ENCODE measurements around the gene KCNE3.

Gene KCNE3

GRCh38 chr11:74471668-74472429, 4.5 kb upstream of the KCNE3 start:
- no peak for DNase-seq

- no peak for DNase-seq
Measured at GRCh38 chr11:74471037-74471436, 3.7 kb upstream of the KCNE3 start.

- no peak for DNase-seq
Measured at GRCh38 chr11:74470526-74470925, 3.2 kb upstream of the KCNE3 start.

DNA sequence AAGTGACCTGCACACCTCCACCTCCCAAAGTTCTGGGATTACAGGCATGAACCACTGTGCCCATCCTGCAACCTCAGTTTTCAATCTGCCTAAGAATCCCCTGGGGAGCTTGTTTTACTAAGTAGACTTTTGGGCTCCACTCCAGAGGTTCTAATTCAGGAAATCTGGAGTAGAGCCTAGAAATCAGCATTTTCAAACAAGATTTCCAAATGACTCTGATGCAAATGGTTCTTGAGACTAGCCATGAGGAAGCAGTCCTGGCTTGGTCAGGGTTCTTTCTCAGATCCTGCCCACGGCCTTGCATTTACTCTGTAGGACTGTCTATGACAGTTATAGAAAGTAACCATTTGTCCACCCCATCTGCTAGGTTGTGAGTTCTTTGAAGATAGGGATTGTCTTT, 1.6 kb upstream of the KCNE3 start:
- no peak for DNase-seq

DNA sequence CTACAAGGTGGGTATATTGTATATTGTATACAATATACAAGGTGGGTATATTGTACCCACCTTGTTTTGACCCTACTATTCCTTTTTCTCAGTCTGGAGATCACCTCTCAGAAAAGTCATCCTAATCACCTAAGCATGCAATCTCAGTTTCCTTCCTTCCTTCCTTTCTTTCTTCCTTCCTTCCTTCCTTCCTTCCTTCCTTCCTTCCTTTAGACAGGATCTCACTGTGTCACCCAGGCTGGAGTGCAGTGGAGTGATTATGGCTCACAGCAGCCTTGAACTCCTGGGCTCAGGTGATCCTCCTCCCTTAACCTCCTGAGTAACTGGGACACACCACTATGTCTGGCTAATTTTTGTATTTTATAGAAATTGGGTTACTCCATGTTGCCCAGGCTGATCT, 1.2 kb upstream of the KCNE3 start:
- no peak for DNase-seq

DNA sequence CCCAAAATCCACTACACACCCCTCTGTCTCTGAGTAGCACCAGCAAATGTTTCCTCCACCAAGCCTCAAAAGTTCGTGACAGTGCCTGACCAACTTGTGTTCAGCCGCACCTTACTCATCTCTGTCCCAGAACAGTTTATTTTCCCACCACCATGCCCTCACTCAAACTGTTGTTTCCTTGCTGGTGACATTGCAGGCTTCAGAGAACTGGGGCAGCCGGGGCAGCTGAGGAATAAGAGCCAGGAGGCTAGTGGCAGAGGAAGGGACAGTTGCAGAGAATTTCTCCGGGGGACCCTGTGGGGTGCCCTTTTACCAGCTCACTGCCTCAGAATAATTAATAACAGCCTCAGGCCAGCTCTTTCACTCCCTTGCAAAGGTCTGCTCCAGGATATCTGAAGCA, 709 bp upstream of the KCNE3 start:
- DNase-seq = no peak

DNA sequence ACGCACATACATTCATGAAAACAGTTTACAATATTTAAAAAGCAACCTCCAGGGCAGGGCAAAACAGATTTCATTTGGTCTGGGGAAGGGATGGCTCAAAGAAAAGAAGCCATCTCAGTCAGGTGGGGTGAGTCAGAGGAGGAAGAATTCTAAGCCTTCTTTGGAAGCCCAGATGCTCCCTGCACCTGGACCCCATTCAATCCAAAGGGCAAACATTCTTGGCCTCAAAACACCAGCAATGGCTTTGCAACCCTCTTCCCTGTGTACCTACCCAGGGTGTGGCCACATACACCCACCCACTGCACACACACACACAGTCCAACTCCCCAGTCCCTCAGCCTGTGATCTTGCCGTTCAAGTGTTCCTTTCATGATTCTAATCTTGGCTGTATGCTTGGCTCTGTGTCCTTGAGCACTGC, 2.0 kb downstream of the KCNE3 start:
- DNase-seq = no peak

GRCh38 chr11:74464746-74465145, 2.6 kb downstream of the KCNE3 start:
- DNase-seq = no peak

GRCh38 chr11:74463216-74463615, 4.1 kb downstream of the KCNE3 start:
- no peak for DNase-seq

GRCh38 chr11:74462631-74463030, 4.7 kb downstream of the KCNE3 start:
- DNase-seq = no peak

- DNase-seq = no peak
Measured at GRCh38 chr11:74462009-74462408, 5.3 kb downstream of the KCNE3 start.

- DNase-seq = peak; percentile 52
Measured at GRCh38 chr11:74460481-74461154, 6.7 kb downstream of the KCNE3 start.

DNA sequence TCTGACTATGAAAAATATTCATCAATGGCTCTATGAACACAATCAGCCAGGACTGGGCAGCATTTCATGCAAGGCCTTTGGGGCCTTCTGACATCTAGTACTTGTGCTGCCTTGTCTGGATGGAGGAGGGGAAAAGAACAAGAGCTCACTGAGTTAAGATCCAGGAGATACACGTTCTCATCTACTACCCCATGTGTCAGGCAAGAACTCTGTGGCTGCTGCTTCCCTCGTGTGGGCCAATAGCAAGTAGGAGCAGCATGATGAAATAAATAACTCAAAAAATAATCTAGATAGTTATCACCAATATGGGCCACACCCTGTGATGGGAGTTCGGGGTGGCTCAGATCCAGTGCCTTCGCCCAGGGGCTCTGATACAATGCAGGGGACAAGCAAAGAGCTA, 7.3 kb downstream of the KCNE3 start:
- DNase-seq = no peak

GRCh38 chr11:74459584-74459983, 7.8 kb downstream of the KCNE3 start:
- no peak for DNase-seq

GRCh38 chr11:74457356-74457755, 10.0 kb downstream of the KCNE3 start:
- DNase-seq = no peak

GRCh38 chr11:74453373-74453975, 13.9 kb downstream of the KCNE3 start:
- peak; percentile 61 for DNase-seq

DNA sequence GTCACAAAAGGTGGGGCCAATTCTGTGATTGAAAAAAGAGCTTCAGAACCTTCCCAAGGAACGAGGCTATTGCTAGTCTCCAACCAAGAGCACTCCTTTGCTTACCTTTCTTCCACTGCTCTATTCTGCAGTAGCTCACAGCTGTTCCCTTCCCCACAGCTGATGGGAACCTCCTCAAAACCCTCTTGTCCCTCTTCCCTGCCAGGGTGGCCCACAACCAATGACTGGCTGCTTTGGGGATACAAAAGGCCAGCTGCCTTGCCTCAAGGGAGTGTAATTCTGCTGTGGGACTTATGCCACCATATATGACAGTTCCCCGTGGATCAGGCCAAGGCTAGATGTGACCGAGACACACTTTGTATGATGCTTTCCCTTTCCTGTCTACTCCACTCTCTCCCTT, 15.0 kb downstream of the KCNE3 start:
- DNase-seq = no peak

DNA sequence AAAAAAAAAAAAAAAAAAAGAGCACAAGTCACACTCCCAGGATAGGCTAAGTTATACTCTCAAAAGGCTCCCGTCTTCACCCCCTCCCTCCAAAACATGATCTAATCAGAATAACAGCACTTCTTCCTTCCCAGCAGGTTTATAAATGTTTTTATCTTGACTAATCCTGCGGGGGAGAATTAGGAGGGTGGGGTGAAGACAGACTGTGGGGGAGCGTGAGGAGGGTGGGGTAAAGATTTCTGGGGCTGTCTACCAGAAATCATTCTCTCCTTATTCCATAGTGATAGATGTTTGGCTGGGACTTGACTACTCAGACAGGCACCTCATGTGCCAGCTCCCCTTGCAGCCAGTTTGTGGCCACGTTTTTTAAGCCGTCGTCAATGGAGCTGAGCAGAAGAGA, 17.0 kb downstream of the KCNE3 start:
- DNase-seq = no peak

GRCh38 chr11:74449369-74449931, 17.9 kb downstream of the KCNE3 start:
- peak; percentile 79 for DNase-seq

DNA sequence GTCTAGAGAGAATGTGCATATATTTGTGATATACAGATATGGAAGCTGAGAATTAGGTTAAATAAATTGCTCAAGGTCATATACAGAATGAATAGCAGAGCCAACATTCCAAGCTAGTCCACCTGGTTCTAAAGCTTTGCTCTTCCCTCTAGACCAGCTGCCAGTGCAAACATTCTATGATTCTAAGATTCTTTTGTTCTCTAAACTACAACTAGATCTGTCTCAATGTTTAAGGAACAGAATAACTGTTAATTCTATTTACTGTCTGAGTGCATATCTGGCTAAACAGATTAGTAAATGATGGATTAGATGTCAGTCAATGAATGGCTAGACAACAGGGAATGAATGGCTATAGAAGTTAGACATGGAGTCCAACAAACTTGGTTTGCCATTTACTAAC, 19.6 kb downstream of the KCNE3 start:
- no peak for DNase-seq

- DNase-seq = no peak
Measured at GRCh38 chr11:74446532-74446938, 20.8 kb downstream of the KCNE3 start.

GRCh38 chr11:74444173-74444826, 23.0 kb downstream of the KCNE3 start:
- no peak for DNase-seq

Data from fibroblast of skin of back (primary cell).